Activated CD4-positive, alpha-beta T cell treated with anti-CD3 and anti-CD28 coated beads for 4 hours (primary cell): Measurements from ENCODE around the gene PRSS3.
A peak's percentile ranks its signal among the peaks of the same experiment; 100 is the strongest.
"Not testable (repeated sequence)": the region's sequence is repeated elsewhere in the genome, so short reads cannot be mapped to it uniquely, and the experiment has no call there.

Experiments used
- DNase-seq, 2 donors: peaks; one replicate each; pipeline ENCODE4 v3.0.0-alpha.2; 2020

PRSS3 gene

DNA sequence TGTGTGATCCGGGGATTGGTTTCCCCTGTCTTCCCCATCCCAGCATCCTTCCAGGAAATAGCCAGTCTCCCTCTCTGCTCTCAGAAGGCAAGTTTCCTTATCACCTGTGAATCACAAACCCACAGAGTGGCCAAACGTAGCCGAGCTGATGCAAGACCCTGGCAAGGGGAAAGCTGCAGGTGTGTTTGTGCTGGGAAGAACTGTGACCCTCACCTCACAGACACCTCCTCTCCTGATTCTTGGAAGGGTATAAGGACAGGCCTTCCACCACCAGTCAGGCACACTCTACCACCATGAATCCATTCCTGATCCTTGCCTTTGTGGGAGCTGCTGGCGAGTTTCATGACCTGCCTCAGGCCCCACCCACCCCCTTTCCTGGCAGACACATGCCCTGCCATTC lies at the start of gene PRSS3:
Gene PRSS3, plus strand, starts transcription at position 281 of the 400 bp plus-strand sequence. Its CDS starts 13 bp downstream, at position 294.
- no peak for DNase-seq

DNA sequence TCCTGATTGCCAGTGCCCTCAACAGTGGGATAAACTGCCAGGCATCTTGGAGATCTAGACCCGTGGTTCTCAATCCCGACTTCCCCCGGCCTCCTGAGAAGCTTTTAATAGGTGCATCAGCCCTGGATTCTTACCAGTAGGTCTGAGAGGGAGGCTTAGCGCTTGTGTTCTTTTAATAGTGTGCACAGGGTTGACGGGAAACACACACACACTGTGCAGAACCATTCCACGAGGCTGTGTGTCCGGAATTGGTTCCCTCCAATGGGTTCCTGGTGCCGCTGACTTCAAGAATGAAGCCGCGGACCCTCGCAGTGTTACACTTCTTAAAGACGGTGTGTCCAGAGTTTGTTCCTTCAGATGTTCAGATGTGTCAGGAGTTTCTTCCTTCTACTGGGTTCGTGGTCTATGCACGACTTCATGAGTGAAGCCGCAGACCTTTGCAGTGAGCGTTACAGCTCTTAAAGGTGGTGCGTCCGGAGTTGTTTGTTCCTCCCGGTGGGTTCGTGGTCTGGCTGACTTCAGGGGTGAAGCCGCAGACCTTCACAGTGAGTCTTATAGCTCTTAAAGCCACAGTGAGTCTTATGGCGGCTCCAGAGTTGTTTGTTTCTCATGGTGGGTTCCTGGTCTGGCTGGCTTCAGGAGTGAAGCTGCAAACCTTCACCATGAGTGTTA lies 46.6 kb upstream of the PRSS3 start:
- DNase-seq = no peak

DNA sequence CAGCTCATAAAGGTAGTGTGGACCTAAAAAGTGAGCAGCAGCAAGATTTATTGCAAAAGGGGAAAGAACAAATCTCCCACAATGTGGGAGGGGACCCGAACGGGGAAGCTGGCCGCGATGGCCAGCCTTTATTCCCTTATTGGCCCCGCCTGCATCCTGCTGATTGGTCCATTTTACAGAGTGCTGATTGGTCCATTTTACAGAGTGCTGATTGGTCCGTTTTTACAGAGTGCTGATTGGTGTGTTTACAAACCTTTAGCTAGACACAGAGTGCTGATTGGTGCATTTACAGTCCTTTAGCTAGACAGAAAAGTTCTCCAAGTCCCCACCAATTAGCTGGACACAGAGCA lies 46.1 kb upstream of the PRSS3 start:
- not testable (repeated sequence) for DNase-seq

DNA sequence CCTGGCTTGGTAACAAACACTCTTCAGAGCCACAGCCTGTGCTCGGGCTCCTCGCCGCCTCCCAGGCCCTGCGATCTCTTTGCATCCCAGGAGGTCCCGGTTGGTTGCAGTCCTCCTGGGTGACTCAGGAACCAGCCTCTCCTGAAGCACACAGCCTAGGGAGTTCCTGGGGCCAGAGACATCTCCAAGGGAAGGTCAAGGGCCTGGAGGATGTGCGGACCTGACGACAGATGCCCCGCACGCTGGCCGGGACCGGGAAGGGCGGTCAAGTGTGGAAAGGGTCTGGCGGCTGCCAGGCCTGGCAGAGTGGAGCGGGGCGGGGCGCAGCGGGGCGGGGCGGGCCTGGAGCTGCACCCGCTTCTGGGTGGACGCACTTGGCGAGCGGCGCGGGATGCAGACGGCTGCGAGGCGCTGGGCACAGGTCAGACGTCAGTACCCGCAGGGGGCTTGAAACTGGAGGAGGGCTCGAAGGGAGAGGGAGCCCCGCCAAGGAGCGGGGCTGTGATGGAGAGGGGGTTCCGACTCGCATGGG lies 45.0 kb upstream of the PRSS3 start:
- DNase-seq = no peak

DNA sequence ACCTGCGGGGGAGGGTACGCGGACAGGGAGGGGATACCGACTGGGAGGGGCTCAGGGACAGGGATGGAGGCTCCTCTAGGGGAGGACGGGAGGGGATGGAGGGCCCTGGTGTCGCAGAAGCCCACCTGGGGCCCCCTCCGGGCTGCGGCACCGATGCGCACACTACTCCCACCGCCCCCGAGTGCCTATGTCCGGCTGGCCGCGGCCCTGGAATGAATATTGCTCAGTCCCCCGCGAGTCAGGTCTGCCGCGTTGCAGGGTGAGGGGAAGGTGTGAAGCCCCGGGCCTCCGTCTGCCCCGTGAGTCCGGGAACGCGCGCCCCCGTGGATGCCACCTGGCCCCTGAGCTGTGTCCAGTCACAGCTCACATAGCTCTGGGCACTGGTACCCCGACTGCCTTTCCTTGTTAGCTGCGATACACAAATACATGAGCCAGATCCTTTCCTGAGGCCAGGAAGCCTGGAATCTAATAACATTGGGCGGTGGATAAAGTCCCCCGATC lies 44.5 kb upstream of the PRSS3 start:
- DNase-seq = no peak

DNA sequence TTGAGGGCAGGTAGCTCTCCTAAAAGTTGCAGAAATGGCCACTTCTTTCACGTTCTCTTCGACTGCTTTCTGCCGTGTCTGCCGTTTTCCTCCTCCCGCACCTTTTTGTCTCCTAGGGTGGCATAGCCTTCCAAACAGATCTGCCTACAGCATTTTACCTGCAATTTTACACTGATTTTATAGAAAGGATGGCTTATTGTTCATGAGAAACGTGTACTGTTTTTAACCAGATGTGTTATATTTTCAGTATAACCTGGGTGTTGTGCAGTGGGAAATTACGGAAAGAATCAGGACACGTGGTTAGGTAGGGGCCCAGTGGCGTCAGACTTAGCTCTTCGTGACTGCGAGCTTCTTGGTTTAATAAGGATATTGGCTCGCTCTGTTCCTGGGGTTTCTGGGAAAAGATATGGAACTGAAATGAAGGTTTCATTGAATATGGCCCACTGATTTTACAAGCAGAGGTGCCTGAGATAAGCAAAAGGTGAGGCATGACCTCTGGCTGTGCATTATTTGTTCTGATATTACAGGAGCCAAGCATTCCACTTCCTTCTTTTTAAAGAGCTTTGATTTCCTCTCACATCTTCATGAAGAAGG lies 43.7 kb upstream of the PRSS3 start:
- DNase-seq = no peak

DNA sequence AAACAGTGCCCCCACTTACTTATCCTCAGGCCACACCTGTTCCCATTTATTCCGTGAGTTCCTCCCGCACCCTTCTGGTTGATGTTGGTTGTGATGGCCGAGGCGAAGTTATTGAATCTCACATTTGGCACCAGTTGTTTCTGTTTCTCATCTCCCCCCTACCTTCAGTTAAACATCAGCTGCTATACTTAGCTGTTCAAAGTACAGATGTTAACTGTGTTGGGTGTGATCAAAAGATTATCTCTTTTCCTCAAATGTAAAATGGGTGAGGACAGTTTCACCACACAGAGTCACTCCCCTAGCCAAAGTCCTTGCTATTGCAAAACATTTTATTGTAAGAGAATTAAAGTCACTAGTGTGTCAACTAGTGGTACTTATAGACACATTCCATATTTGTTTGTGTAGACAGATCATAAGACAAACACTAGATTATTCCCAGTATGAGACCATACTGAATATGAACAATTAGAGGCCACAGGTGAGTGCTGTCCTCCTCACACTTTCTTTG lies 43.2 kb upstream of the PRSS3 start:
- DNase-seq = no peak

DNA sequence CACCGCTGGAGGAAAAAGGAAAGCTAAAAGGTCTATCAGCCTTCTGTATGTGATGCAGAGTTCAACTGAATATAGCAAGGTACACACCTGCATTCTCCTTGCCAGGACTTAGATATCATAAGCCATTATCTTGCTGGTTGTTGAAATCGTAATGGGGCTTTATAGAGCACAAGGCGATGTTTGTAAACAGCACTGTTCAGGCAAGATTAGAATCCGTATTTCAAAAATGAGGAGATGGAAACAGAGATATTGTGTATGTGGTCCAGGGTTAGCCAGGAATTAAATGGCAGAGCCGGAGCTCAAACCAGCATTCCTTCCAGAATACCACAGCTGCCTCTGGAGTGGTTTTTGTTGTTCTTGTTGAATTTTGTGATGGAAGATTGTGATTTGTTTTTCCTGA lies 42.6 kb upstream of the PRSS3 start:
- not testable (repeated sequence) for DNase-seq

DNA sequence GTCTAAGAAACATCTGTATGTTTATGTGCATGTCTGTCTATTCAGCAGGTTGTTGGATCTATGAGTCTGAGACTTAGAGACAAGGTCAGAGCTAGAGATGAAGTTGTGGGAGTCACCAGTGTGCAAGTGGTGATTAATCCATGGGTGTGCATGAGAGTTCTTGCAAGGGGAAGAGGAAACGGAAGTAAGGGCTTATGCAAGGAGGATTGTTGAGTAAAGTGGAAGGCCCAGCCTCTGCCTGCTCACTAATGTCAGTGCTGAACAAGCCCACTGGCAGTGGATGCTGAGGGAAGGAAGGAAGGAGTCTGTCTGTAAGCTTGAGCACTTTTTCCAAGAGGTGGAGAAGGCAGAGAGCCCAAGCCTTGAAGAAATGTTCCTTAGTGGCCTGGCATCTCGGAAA lies 35.7 kb upstream of the PRSS3 start:
- not testable (repeated sequence) for DNase-seq

DNA sequence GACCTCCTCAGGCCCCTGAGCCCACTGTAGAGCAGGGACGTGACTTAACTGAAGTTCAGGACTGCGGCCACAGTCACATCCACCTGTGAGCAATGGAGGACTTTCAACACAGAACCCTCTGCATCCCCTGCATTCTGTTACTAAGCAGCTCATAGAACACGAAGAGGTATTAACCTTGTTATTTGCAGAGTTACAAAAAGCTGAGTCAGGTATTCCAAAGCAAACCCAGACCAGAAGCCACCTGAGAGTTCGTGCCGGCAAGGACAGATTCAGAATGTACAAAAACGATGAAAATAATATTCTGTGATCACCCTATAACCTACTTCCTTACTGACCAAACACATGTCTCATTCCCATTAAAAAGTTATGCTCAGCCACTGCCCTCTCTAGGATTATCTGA lies 33.0 kb upstream of the PRSS3 start:
- no peak for DNase-seq

DNA sequence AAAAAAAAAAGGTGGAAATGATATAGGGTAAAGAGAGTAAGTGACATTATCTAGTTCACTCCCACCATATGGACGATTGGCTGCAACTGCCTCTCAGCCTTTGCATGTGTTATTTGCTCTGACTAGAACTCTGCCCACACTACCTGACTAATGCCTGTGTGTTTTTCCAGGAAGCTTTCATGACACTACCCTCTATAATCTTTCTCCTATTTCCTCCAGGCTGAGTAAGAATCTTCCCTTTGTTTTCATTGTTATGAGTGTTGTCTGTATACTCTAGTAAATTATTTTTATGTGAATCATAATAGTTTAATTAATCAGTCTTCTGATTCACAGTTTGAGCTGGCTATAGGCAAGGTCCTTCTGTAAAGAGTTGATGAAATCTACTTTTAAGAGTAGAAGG lies 31.7 kb upstream of the PRSS3 start:
- not testable (repeated sequence) for DNase-seq

DNA sequence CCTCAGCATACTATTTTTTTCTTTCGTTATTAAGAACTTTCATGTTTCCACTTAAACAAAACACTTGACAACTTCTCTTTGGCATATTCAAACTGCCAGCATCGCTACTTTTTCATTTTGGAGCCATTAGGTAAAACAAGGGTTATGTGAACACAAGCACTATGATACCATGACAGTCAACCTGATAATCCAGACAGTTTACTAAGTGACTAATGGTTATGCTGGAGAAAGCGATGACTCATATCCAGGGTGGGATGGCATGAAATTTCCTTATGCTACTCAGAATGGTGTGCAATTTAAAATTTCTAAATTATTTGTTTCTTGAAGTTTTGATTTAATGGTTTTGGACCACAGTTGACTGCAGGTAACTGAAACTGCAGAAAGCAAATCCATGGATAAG lies 29.9 kb upstream of the PRSS3 start:
- no peak for DNase-seq

DNA sequence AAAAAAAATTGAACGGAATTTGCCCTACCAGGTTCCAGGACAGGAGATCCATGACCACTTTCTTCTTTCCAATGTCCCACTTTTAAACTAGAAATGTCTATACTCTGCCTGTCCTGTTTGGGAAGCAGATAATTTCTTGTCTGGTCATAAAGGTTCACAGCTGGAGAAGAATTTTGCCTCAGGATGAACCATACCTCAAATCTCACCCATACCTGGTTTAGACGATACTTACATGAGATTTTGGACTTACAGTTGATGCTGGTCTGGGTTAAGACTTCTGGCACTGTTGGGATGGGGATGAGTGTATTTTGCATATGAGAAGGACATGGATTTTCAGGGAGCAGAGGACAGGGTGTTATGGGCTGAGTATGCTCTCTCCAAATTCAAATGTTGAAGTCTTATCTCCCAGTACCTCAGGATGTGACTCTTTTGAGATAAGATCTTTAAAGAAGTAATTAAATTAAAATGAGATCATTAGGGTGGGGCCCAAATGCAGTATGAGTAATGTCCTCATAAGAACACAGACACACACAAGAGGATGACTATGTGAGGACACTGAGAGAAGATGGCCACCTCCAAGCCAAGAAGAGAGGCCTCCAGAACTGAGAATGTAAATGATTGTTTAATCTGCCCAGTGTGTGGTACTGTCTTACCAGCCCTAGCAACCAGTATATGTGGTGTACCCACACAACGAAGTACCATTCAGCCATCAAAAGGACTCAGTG lies 25.0 kb upstream of the PRSS3 start:
- DNase-seq = not testable (repeated sequence)

DNA sequence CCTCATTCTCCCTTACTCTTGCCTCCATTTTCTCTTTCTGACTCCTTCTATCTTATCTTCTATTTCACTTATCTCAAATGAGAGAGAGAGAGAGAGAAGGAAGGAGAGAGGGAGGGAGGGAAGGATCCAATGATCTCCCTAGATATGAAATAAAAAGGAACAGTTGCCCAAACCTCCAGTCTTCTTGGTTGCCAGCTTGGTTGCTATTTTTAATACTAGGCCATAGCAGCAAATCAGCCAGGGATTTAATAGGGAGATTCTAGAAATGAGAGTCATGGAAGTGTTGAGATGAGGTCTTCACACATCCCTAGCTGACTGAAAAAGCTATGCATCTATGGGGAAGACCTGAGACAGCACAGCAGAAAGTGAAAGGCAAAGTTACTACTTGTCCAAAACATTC lies 22.2 kb upstream of the PRSS3 start:
- DNase-seq = not testable (repeated sequence)

DNA sequence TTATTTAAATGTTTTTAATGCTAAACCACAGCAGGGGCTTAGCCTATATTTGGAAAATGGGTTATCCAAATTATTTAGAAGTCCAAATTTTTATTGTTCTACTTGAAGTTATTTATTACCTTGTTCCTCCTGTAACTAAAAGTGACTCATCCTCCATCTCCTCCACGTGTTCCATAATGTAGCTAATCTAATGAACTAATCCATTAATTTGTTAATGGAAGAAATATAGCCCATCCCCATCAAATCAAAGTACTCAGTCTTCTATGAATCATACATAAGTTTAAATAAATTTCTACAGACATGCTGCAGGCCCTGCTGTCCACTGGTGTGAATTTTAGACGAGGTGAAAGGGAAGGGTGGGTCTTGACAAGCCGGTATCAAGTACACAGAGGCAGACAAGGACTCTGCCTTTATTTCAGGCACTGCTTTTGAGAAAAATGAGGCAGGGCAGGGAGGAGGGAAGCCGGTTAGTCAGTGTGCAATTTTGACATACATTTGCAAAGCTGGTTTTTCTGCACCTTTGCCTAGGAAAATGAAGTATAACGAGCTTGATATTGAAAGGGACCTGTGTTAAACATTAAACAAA lies 21.2 kb upstream of the PRSS3 start:
- not testable (repeated sequence) for DNase-seq

DNA sequence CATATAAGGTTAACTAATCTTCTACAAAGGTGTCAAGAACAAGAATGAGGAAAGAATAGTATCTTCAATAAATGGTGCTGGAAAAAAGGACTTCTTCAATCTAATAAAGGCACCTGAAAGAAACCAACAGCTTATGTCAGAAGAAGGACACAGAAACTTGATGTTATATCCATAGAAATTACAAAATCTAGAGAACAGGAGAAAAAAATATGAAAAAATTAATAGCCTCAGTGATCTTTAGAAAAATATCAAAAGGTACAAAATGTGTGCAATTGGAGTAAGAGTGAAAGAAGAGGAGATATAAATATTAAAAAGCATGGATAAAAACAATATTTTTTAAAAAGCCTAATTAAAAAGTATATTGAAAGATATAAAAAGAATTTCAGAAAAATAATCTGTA lies 18.8 kb upstream of the PRSS3 start:
- DNase-seq = no peak

DNA sequence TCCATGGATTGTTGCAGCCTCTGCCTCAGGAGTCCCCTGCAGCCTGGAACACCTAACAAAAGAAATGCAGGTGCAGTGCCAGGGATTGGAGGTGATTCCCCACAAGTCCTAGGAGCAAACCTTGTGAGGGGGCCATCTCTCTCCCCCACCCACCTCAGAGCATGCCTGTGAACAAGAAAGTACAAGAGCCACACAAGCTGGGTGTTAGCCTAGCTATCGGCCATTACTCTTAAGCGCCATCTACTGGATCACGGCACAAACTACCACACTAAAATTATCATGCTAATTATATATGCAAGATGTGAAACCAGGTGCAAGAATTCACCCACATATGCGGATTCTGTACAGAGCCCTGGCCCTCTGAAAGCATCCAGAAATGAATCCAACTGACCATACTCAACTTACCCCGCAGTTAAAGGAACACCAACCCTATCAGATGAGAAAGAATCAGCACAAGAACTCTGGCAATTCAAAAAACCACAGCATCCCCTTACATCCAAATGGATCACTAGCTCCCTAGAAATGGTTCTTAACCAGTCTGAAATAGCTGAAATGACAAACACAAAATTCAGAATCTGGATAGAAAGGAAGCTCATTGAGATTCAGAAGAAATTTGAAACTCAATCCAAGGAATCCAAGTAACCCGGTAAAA lies 16.5 kb upstream of the PRSS3 start:
- peak; percentile 16 to 43 for DNase-seq

DNA sequence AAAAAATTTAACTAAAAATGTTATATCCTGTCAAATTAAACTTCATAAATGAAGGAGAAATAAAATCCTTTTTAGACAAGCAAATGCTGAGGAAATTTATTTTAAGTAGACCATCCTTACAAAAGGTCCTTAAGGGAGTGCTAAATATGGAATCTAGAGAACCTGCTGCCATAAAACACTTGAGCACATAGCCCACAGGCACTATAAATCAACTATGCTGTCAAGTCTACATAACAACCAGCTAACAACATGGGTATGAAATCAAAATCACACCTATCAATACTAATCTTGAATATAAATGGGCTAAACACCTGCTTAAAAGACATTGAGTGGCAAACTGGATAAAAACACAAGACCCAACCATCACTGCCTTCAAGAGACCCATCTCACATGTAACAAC lies 15.1 kb upstream of the PRSS3 start:
- DNase-seq = no peak

DNA sequence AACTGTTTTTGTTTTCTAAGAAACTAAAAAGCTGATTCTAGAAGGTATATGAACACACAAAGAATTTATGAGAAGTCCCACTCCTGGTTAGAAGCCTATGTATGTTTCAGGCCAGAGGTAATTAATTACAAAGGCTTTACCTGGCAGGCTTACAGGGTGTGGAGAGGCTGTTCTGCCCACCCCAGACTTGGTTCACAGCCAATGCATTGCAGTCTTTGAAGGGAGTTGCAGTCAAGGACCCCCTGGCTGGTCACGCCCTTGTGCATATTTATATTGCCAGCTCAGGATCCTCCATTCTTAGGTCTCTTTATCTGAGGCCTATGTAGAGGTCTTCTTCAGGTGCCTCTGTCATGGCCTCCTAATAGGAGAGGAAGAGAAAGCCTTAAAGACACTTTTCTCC lies 13.6 kb upstream of the PRSS3 start:
- no peak for DNase-seq

DNA sequence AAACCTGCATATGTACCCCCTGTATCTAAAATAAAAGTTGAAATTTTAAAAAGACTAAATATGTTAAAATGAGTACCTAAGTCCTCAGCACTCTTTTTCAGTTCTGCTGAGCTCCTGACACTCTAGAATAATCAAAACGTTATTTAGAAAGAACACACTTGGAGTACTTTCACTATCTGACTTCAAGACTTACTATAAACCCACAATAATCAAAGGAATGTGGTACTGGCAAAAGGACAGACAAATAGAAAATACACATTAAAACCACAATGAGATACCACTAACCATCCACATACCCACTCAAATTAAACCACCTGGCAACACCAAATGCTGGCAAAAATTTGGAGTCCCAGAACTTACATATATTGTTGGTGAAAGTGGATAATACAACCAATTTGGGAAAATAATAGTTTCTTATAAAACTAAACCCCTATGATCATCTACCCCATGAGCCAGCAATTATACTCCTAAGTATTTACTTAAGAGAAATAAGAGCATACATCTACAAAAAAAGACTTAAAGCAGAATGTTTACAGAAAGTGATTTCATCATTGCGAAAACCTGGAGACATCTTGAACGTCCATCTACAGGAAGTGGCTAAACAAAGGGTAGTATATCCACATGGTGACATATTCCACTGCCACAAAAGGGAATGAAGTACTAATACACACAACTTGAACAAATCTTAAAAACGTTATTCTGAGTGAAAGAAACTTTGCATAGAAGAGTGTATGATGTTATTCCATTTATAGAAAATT lies 12.8 kb upstream of the PRSS3 start:
- DNase-seq = no peak

DNA sequence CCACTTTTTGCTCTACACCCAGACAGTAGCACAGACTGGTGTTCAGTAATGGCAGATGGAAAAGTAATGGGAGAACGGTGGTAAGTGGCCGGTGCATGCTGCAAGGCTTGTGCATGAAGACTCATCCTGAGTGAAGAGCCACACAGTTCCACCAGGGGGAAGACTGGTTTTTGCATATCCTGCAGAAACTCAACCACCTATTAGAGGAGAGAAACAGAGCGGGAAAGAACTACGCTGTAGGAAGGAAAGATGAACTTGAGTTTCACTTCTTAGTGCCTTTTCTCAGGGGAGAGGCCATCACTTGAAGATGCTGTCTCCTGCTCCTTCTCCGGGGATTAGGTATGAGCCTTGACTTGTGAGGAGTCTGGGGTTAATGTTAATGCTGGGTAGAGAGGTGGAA lies 9.4 kb upstream of the PRSS3 start:
- DNase-seq = no peak

DNA sequence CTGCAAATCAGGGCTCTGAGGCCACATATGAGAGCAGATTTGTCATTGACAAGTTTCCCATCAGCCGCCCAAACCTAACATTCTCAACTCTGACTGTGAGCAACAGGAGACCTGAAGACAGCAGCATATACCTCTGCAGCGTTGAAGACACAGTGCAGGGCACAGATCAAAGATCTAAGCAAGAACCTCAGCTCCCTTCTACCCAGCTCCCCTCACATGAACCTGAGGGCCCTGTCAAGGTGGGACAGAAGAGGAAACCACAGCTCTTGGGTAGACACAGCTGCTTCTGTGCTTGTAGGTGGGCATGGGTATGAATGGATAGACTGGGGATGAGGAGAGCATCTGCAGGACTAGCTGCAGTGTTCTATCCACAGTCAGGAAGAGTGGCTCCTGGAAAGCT lies 8.7 kb upstream of the PRSS3 start:
- DNase-seq = no peak
